NOMO-1 treated with DMSO at 0.1 percent for 48 hours (cell line): ENCODE results near the gene RPS4Y1.
"Not testable (repeated sequence)": the region's sequence is repeated elsewhere in the genome, so short reads cannot be mapped to it uniquely, and the experiment has no call there.

Experiments used
- DNase-seq: peaks from one replicate; lab custom pipeline; 2025; ENCODE audit not compliant: unreplicated experiment; lab: John Stamatoyannopoulos, UW

Gene RPS4Y1

GRCh38 chrY:2841471-2841893 is at the start of gene RPS4Y1:
TSS of gene RPS4Y1 (plus strand) at chrY:2841602. CDS start at chrY:2841625, 23 bp downstream.
- DNase-seq, result no peak

- no peak for DNase-seq
These were observed 44.4 kb upstream of the RPS4Y1 start for GRCh38 chrY:2796977-2797523.

GRCh38 chrY:2797991-2798390 is 43.4 kb upstream of the RPS4Y1 start:
- DNase-seq, result no peak

GRCh38 chrY:2800246-2800645 is 41.2 kb upstream of the RPS4Y1 start:
- DNase-seq, result no peak

- DNase-seq, result not testable (repeated sequence)
These were observed 24.1 kb upstream of the RPS4Y1 start for GRCh38 chrY:2817146-2817896.

- no peak for DNase-seq
These were observed 16.9 kb upstream of the RPS4Y1 start for GRCh38 chrY:2824471-2824870.

- no peak for DNase-seq
These were observed 12.9 kb upstream of the RPS4Y1 start for GRCh38 chrY:2828497-2828896.

- no peak for DNase-seq
These were observed 6.2 kb upstream of the RPS4Y1 start for GRCh38 chrY:2835230-2835629.

- DNase-seq, result no peak
These were observed 4.3 kb upstream of the RPS4Y1 start for GRCh38 chrY:2837078-2837477.

- no peak for DNase-seq
These were observed 3.5 kb upstream of the RPS4Y1 start for GRCh38 chrY:2837932-2838331.

GRCh38 chrY:2846791-2847190 is 5.4 kb downstream of the RPS4Y1 start:
- DNase-seq, result no peak

GRCh38 chrY:2848384-2848783 is 7.0 kb downstream of the RPS4Y1 start:
- no peak for DNase-seq

GRCh38 chrY:2849368-2849767 is 8.0 kb downstream of the RPS4Y1 start:
- no peak for DNase-seq

- no peak for DNase-seq
These were observed 12.9 kb downstream of the RPS4Y1 start for GRCh38 chrY:2854145-2854774.

- no peak for DNase-seq
These were observed 15.7 kb downstream of the RPS4Y1 start for GRCh38 chrY:2857068-2857467.

- DNase-seq, result no peak
These were observed 16.3 kb downstream of the RPS4Y1 start for GRCh38 chrY:2857686-2858085.

- no peak for DNase-seq
These were observed 18.4 kb downstream of the RPS4Y1 start for GRCh38 chrY:2859782-2860181.

- no peak for DNase-seq
These were observed 19.1 kb downstream of the RPS4Y1 start for GRCh38 chrY:2860511-2860910.

- DNase-seq, result no peak
These were observed 25.2 kb downstream of the RPS4Y1 start for GRCh38 chrY:2866581-2866980.

GRCh38 chrY:2867469-2867868 is 26.1 kb downstream of the RPS4Y1 start:
- DNase-seq, result no peak

- DNase-seq, result no peak
These were observed 26.7 kb downstream of the RPS4Y1 start for GRCh38 chrY:2868035-2868607.

GRCh38 chrY:2872234-2872633 is 30.8 kb downstream of the RPS4Y1 start:
- not testable (repeated sequence) for DNase-seq
